ENCODE measurements around the gene SYK.

GRCh38 chr9:90870621-90871326, 69.2 kb downstream of the SYK start:
- TF ChIP-seq CTCF (conservative IDR thresholded peaks at IDR 0.05 in 1 of 2, IDR thresholded peaks at IDR 0.05 in 1 of 2; ENCODE audit: extremely low read depth in 1 of 2, insufficient read depth in 1 of 2, low read depth in 1 of 2, low read length in 2 of 2) (peak; percentile 88 to 92), EZH2 (IDR thresholded peaks at IDR 0.05; ENCODE audit: borderline replicate concordance, low read length) (no peak)

Data from mammary epithelial cell (primary cell).